ENCODE results near the gene KLHL25. TPM values are rescaled to one million over a fixed set of nuclear protein-coding genes. Genes with fewer than 3 reads are reported as not detected.

Gene KLHL25
- polyA plus RNA-seq, 2 of the 4 experiments (the other 2 are of a cell fraction): 3.2 to 6.1 TPM

DNA sequence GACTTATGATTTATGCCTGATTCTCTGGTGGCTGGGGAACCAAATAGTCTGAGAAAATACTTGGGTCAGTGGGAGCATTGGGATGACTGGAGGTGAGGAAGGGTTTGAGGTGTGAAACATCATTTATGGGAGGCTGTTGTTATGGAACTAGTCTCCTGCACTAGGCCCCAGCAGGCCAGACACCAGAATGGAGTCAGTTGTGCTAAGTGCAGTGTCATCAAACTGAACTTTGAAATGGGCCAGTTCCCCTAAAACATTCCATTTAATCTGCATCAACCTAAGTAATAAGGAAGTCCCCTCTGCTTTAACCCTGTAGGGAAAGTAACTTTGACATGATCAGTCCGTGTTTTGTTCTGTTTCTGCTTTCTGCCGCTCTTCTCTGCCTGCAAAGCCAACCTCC is 44.9 kb upstream of the KLHL25 start:
- FAIRE-seq: no peak
- Histone ChIP-seq H3K4me2 (peak overlapping the region; percentile 95), H3K4me1 (peaks cover 26% of the 10 kb centered on the region), H3K4me3 (no peak overlapping the region), H3K27ac (peak overlapping the region; percentile 51 to 59; a peak in 4 of 6 replicates), H3K9me3 (no peaks in the 10 kb centered on the region)
- ATAC-seq: peak in 1 of 2 experiments; percentile 1; a peak in 1 of 6 replicates
- DNase-seq (ENCODE audit: low read depth in 1 of 2, low spot score in 1 of 2): no peak
- no peak for TF ChIP-seq RCOR1 (IDR thresholded peaks at IDR 0.05; ENCODE audit: low read depth, low read length)
- peak; percentile 60; the same call in 1 of the 2 replicates for TF ChIP-seq ATOH8 (CRISPR knock-in tag; IDR thresholded peaks at IDR 0.05; ENCODE audit: low read depth)
- peak; percentile 65; the same call in 1 of the 2 replicates for TF ChIP-seq HOXB13 (CRISPR knock-in tag; IDR thresholded peaks at IDR 0.05; ENCODE audit: low read depth)
- no peak; the same call in 1 of the 2 replicates for TF ChIP-seq FOXS1 (CRISPR knock-in tag; IDR thresholded peaks at IDR 0.05)
- CTCF ChIA-PET: interaction anchor here (0.6 to 7.5 kb wide), 34 partner anchors 10 to 543 kb away, joined by 3 to 79 read pairs (median 7); no protein-coding TSS in a partner anchor
- POLR2A ChIA-PET: interaction anchor here (1.2 kb wide), 1 partner anchor 45 kb away, joined by 4 read pairs; the partner anchor contains the start of gene KLHL25
- 88% methylated on average over 2 of the region's 2 CpGs for WGBS (ENCODE audit: missing lambda C conversion rate)

GRCh38 chr15:85838655-85839054 is 43.9 kb upstream of the KLHL25 start:
- DNase-seq (ENCODE audit: low read depth in 1 of 2, low spot score in 1 of 2): no peak
- ChIA-PET POLR2A (no interaction called here), CTCF (interaction anchor here (0.8 to 7.5 kb wide), 10 partner anchors 10 to 329 kb away, joined by 3 to 79 read pairs (median 4); no protein-coding TSS in a partner anchor)
- ATAC-seq: no peak
- H3K4me3 ChIP-seq: no peak overlapping the region
- peaks cover 26% of the 10 kb centered on the region for H3K4me1 ChIP-seq
- H3K27ac ChIP-seq: no peak overlapping the region
- TF ChIP-seq CHD4 (IDR thresholded peaks at IDR 0.05; ENCODE audit: borderline replicate concordance) (no peak), ESRRA (IDR thresholded peaks at IDR 0.05; ENCODE audit: borderline replicate concordance, low read length) (no peak), HOXB5 (CRISPR knock-in tag; IDR thresholded peaks at IDR 0.05) (no peak), RARB (CRISPR knock-in tag; IDR thresholded peaks at IDR 0.05) (no peak), RFX5 (IDR thresholded peaks at IDR 0.05) (no peak), CBX8 (IDR thresholded peaks at IDR 0.05) (no peak), KDM5A (IDR thresholded peaks at IDR 0.05) (no peak), POLR2A (IDR thresholded peaks at IDR 0.05; ENCODE audit: low read length) (no peak)
- TF ChIP-seq, protein P1, sequence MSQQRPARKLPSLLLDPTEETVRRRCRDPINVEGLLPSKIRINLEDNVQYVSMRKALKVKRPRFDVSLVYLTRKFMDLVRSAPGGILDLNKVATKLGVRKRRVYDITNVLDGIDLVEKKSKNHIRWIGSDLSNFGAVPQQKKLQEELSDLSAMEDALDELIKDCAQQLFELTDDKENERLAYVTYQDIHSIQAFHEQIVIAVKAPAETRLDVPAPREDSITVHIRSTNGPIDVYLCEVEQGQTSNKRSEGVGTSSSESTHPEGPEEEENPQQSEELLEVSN (IDR thresholded peaks at IDR 0.05; ENCODE audit: borderline replicate concordance, low read depth): no peak
- TF ChIP-seq, protein P2, sequence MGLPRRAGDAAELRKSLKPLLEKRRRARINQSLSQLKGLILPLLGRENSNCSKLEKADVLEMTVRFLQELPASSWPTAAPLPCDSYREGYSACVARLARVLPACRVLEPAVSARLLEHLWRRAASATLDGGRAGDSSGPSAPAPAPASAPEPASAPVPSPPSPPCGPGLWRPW (IDR thresholded peaks at IDR 0.05): no peak
- TF ChIP-seq, protein P3, sequence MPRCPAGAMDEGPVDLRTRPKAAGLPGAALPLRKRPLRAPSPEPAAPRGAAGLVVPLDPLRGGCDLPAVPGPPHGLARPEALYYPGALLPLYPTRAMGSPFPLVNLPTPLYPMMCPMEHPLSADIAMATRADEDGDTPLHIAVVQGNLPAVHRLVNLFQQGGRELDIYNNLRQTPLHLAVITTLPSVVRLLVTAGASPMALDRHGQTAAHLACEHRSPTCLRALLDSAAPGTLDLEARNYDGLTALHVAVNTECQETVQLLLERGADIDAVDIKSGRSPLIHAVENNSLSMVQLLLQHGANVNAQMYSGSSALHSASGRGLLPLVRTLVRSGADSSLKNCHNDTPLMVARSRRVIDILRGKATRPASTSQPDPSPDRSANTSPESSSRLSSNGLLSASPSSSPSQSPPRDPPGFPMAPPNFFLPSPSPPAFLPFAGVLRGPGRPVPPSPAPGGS (IDR thresholded peaks at IDR 0.05): no peak
- no peaks in the 10 kb centered on the region for H3K9me3 ChIP-seq
- no peak overlapping the region for H3K4me2 ChIP-seq
- FAIRE-seq: no peak
- WGBS (ENCODE audit: missing lambda C conversion rate): 92% methylated on average over 8 of the region's 8 CpGs

DNA sequence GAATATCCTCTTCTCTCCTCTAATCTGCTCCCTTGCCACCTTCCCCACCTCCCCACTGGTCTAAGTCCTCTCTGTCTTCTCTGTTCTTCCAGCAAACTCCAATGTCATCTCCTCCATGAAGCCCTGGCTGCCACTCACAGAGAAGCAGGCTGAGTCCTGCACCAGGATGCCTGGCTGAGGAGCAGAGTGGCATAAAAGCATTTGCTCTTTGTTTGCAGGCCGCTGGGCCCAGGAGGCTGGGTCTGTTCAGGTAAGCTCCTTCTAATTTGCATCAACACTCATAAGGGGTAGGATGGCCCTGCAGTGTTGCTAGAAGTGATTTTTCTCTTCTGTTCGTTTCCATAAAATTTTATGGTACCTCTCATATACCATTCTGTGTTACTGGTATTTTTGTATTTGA is 43.2 kb upstream of the KLHL25 start:
- Histone ChIP-seq H3K4me2 (peak overlapping the region; percentile 58; the same call in 2 of the 3 replicates), H3K4me3 (no peak overlapping the region), H3K4me1 (peaks cover 26% of the 10 kb centered on the region), H3K9me3 (no peaks in the 10 kb centered on the region), H3K27ac (peak overlapping the region; percentile 59 to 74; a peak in 5 of 6 replicates)
- POLR2A ChIA-PET: no interaction called here
- DNase-seq (ENCODE audit: low read depth in 1 of 2, low spot score in 1 of 2) (no peak), FAIRE-seq (no peak), ATAC-seq (0 out of 6 replicates have a peak, but pooled peaks of 1 of the 2 experiments have one; percentile 4)
- CTCF ChIA-PET: interaction anchor here (0.6 to 7.5 kb wide), 8 partner anchors 9 to 108 kb away, joined by 3 to 79 read pairs (median 4); no protein-coding TSS in a partner anchor
- 91% methylated on average over 2 of the region's 2 CpGs for WGBS (ENCODE audit: missing lambda C conversion rate)
- no peak for TF ChIP-seq HOXA7 (CRISPR knock-in tag; IDR thresholded peaks at IDR 0.05)
- TF ChIP-seq, protein P2 (IDR thresholded peaks at IDR 0.05): no peak

Measured in A549 (cell line).